GM12892 (cell line): ENCODE data around the gene C1QL1.
"Not testable (repeated sequence)": the region's sequence is repeated elsewhere in the genome, so short reads cannot be mapped to it uniquely, and the experiment has no call there.

Experiments used
- POLR2A ChIP-seq: IDR thresholded peaks from 2 replicates; pipeline ENCODE4 v1.6.1; 2011; ENCODE audit warnings: low read depth, low read length, control low read depth
- POLR2AphosphoS5 ChIP-seq: IDR thresholded peaks from 2 replicates; pipeline ENCODE4 v1.6.1; 2011; ENCODE audit warnings: low read depth, low read length, control low read depth
- TAF1 ChIP-seq: IDR thresholded peaks from 2 replicates; pipeline ENCODE4 v1.6.1; 2011; ENCODE audit warnings: low read depth, mild to moderate bottlenecking, control low read depth, low read length, borderline replicate concordance

- not testable (repeated sequence) for TF ChIP-seq POLR2A, POLR2AphosphoS5, TAF1
Observed at GRCh38 chr17:44945652-44946051, 22.5 kb downstream of the C1QL1 start.
